Colon (tissue), 2 donors: ENCODE measurements around the gene TANGO6.
"Not testable (repeated sequence)": the region's sequence is repeated elsewhere in the genome, so short reads cannot be mapped to it uniquely, and the experiment has no call there.

ENCODE experiments used
- FAIRE-seq: peaks from 2 replicates; lab custom pipeline; 2012; peaks lifted over from hg19 to GRCh38; lab: Jason Lieb, UNC
- donor health status: control.
- donor health status: control.

The TANGO6 gene

GRCh38 chr16:69119536-69119935, 276.2 kb downstream of the TANGO6 start:
- no peak for FAIRE-seq

DNA sequence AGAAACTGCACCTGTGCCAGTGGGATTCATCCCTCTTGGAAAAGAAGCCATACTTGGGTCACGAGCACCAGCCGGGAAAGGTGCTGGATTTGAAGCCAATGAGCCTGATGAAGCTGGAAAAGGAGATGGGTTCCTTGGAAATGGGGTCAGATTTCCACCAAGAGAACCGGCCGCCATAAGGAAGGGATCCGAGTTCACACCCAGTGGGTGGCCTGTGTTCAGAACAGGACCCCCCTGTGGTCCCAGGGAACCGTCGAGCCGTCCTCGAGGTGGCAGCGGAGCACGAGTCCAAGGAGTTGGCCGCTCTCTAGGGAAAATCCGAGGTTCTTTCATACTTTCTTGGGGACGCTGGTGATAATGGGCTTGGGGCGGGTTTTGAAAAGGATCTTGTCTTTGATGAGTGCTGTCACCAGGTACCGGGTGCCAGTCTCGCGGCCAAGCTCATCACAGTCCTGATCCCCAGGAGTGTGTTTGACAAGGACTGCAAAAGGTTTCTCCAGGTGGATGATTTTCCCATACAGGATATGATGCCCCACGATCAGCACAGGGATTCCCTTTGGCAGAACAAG, 276.8 kb downstream of the TANGO6 start:
- no peak for FAIRE-seq

GRCh38 chr16:69123910-69124309, 280.6 kb downstream of the TANGO6 start:
- FAIRE-seq: no peak

DNA sequence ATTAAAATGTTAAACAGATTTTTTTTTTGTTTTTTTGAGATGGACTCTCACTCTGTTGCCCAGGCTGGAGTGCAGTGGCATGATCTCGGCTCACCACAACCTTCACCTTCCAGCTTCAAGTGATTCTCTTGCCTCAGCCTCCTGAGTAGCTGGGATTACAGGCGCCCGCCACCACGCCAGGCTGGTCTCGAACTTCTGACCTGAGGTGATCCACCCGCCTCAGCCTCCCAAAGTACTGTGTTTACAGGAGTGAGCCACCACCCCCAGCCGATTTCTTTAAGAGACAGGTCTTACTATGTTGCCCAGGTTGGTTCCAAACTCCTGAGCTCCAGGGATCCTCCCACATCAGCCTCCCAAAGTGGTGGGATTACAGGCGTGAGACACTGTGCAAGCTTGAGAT, 281.1 kb downstream of the TANGO6 start:
- not testable (repeated sequence) for FAIRE-seq

DNA sequence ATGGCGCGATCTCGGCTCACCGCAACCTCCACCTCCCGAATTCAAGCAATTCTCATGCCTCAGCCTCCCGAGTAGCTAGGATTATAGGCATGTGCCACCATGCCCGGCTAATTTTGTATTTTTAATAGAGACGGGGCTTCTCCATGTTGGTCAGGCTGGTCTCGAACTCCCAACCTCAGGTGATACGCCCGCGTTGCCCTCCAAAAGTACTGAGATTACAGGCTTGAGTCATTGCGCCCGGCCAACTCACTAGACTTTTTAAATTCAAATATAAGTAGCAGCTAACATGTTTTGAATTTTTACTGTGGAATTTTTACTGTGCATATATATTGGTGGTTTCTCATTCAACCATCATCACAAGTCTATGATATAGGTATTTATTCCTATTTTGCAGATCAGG, 281.6 kb downstream of the TANGO6 start:
- not testable (repeated sequence) for FAIRE-seq

- no peak for FAIRE-seq
Observed at GRCh38 chr16:69126221-69126620, 282.9 kb downstream of the TANGO6 start.

DNA sequence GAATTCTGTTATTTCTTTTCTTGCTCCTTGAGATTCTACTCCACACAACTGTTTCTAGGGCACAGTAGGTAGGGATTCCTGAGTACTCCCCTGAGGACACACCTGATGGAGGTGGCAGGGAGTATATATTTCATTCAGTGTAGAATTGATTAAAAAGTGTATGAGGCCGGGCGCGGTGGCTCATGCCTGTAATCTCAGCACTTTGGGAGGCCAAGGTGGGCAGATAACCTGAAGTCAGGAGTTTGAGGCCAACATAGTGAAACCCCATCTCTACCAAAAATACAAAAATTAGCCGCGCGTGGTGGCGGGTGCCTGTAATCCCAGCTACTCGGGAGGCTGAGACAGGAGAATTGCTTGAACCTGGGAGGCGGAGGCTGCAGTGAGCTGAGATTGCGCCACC, 283.5 kb downstream of the TANGO6 start:
- FAIRE-seq: not testable (repeated sequence)

DNA sequence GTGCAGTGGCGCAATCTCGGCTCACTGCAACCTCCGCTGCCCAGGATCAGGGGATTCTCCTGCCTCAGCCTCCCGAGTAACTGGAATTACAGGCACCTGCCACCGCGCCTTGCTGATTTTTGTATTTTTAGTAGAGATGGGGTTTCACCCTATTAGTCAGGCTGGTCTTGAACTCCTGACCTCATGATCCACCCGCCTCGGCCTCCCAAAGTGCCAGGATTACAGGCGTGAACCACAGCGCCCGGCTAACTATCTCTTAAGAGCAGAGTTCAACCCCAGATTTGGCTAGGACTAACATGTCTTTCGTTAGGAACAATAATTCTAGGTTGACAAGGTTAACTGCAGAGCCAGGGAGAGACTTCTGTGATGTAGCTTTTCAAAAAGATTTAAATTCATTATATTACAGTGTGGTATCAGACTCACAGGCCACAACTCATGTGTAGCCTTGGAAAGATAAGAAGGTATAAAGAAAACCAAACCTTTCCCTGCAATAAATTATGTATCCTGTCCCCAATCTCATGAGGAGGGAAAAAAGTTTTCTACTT, 284.7 kb downstream of the TANGO6 start:
- FAIRE-seq: no peak

DNA sequence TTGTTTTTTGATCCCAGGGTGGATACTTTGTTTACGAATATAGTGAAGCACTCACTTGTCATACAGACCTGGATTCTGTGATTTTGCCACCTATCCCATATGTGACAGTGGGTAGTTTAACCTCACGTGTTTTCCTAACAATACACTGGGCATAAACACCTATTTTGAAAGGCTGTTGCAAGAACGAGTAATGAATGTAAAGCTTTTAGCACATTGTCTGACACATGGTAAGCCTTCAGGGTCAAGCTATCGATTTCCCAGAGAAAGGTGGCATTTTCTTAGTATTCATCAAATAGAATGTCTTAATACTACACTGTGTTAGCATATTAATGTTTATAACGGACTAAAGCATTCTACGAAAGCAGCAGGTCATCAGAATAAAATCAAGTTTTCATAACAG, 287.1 kb downstream of the TANGO6 start:
- no peak for FAIRE-seq

DNA sequence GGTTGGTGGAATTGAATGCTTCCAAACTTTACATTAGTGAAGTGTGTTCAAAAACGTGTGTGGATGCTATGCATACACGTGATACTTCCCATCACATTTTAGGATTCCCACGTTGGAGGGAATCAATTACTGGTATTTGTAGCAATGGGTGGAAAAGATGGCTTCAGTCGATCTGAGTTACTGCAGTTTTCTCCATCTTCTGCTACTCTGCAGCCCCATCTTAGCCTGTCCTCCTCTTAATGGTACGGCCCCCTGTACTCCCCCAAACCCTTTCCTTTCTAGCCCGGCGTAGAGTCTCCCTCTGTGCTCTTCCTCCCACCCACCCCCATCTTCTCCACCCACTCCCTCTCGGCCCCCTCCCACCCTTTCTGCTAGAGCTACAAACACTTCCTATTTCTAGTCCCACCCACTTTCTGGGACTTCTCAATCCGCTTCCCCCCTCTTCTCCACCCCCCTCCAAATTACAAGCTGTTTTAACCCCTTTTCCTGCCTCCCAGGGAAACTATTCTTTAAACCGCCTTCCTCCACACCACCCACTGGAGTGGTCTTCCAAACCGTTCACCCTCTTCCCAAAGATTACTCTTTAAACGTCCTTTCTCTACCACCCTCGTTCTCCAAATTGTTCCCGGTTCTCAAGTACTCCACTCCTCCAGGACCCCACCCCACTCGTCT, 288.0 kb downstream of the TANGO6 start:
- FAIRE-seq: no peak

GRCh38 chr16:69131839-69132423, 288.6 kb downstream of the TANGO6 start:
- FAIRE-seq: no peak

GRCh38 chr16:69132424-69133252, 289.3 kb downstream of the TANGO6 start, which contains the start of the genes CHTF8 and UTP4:
Gene CHTF8, minus strand, starts transcription at chr16:69132588. Its CDS starts 11,130 bp downstream, at chr16:69121458.
Gene UTP4, plus strand, starts transcription at chr16:69132649. Its CDS starts 811 bp downstream, at chr16:69133460.
- FAIRE-seq: no peak

- no peak for FAIRE-seq
Observed at GRCh38 chr16:69133373-69133954, 290.1 kb downstream of the TANGO6 start.
